GM18499 (cell line): Measurements from ENCODE around the gene SH3RF3.

Experiments used
- ATAC-seq: cut with Tn5 transposase; IDR thresholded peaks from one replicate; pipeline ENCODE4 v1.9.1; 2021; ENCODE audit warnings: moderate number of reproducible peaks; ENCODE audit not compliant: insufficient read depth, unreplicated experiment

The SH3RF3 gene

DNA sequence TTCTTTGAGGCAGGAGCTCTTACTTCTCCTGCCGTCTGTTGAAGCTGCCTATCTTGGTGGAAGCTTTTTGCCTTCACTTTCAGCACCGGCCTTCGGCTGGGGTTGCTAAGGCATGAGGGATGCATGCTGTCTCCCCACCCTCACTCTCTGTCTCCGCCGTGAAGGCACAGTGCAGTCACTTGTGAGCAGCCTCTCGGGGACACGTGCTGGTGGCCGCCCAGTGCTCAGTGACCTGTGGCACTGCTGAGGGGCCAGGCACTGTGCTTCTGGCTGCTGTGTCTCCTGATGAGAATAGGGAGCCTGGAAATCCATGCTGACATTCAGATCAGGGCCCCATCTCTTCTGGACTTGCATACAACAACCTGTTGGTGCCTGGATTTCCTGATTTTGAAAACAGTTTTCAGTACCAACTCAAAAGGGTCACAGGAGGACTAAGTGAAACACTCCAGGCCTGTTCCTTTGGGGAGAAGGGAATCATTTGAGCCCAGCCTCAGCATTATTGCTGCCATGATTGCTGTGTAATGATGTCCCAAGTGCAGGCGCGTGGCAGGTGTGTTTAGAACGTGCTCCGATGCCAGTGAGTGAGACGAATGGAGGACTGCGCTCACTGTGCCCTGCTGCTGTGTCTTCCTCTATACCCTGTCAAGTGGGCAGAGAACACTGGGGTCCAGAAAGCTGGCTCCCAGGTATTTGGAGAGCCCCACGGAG is 266.6 kb downstream of the SH3RF3 start:
- no peak for ATAC-seq

DNA sequence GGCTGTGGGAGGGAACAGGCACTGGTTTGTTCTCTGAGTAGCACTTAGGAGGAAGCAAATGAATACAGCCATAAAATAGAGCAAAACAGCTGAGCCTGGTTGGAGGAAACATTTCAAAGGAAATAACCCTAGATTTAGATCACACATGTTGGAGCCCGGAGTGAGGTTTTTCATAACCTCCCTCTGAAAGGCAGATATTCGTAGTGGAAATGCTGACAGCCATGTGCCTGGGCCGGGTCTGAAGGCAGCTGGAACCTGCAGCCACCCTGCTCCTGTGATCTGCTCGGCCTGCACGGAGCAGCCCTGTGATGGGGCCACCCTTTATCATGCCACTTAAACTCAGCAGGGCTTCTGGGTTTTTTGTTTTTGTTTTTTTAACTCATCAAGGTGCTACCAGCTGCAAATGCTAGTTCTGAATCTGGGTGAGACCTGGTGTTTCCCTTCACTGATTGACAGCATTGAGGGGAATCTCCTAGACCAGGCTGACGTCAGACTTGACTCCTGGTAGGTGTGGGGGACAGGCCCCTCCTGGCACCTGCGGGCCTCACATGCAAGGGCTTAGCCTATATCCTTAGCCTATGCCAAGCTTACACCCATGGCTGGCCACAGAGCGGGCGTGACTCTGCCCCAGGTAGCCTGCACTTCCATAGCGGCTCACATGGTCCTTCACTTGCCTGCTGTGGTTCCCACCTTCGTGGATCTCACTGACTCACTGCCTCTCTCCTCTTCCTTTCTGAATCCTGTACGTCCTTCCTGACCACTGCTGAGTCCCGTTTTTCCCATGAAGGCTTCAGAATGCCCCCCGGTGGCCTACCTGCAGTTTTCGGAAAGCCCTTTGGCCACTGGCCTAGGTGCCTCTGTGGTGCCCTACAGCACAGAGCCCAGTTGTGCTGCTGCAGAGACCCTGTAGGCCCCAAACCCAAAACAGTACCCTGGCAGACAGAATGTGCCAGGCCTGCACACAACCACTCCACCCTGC is 267.5 kb downstream of the SH3RF3 start:
- ATAC-seq, result no peak

DNA sequence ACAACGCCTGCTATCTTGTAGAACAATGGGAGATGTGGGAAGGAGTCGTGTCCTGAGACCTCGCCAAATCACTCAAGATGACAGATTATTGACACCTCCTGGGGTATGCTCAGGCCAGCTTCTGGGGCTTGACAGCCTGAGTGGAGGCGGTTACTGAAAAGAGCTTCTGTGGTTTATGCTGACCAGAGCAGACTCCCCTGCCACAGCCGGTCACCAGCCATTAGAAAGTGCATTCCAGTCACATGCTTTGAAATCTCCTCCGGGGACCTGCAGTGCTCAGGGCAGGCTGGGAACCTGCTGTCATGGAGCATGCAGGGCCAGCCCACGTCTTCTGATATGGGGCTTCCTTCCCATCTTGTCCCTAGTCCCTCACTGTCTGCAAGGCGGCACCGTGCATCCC is 268.9 kb downstream of the SH3RF3 start:
- ATAC-seq, result no peak

DNA sequence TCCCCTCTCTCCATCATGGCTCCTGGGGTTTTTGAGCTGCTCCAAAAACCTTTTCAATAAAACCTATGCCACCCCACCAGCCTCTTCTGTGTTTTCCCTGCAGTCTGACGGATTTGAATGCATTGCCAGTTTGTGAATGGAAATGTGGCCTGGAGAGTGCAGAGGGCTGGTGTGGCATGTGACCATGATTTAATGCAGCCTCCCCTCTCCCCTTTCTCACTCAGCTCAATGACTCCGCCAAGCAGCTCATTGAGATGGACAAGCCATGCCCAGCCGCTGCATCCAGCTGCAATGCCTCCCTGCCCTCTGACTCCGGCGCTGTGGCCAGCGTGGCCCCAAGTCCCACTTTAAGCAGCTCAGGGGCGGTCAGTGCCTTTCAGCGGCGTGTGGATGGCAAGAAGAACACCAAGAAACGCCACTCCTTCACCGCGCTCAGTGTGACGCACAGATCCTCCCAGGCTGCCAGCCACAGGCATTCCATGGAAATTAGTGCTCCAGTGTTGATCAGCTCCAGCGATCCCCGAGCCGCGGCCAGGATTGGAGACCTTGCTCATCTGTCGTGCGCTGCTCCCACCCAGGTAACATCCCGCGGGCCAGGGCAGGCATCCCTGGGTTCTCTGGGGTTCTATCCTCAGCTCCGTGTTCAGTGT is 269.5 kb downstream of the SH3RF3 start:
- ATAC-seq, result no peak

DNA sequence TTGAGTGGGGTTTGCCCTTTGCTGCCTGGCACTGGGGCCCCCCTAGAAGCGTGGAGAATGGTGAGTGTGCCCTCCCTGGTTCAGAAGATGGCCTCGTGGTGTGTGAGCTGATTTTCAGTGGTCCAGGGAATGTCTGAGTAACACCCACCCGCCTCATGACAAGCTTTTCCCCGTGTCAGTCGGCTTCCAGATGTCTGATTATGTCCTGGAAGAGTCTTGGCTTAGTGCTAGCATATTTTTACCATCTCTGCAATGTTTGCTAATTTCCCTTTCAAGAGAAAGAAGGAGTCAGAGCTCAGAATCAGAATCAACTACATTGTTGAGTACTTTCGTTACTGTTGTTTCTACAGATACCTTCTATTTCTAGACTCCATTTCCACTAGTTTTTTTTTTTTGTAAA is 270.1 kb downstream of the SH3RF3 start:
- ATAC-seq, result no peak

DNA sequence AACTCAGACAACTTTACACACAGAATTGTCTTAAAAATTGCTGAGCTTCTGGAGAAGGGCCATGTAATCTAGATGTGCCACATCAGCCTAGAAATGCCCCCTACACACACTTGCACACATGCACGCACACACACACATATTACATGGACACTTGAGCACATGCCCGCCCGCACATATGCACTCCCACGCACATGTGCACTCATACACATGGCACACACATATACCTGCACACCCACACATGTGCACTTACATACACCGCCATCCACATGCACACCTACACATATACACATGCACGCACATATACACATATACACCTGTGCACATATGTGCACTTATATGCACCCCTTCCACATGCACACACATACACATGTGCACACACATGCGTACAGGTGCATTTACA is 271.1 kb downstream of the SH3RF3 start:
- no peak for ATAC-seq

DNA sequence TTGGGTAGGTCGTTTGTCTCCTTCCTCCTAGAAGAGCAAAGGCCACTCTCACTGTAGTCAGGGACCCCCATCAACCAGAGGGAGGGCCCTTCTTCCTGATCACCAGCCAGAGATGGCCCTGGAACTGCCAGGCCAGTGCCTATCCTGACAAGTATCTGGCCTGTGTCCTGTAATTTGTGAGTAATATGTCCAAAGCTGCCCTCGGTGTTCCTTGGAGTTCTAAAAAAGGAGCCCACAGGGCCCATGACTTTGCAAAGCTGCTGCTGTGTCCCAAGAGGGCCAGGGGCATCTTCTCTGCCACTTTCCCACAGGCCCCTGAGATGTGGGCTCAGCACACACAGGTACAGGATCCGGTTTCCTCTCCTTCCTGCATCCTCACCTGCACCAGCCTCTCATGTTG is 272.4 kb downstream of the SH3RF3 start:
- no peak for ATAC-seq

DNA sequence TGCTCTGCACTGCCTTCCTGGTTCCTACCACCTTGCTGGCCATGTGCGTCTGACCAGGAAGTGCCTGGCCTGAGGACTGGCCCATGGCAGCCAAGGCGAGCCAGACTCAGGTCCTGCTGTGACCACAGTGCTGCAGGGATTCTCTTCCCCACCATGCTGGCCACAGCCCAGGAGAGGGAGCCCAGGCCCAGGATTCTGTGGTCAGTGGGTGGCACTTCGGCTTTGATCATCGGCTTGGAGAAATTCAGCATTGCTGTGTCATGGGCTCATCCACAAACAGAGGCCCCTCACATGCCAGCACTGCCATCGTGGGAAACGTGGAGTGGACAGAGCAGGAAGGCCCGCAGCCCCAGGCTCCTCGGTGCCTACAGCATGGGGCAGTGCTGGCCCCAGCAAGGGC is 273.2 kb downstream of the SH3RF3 start:
- ATAC-seq, result no peak

DNA sequence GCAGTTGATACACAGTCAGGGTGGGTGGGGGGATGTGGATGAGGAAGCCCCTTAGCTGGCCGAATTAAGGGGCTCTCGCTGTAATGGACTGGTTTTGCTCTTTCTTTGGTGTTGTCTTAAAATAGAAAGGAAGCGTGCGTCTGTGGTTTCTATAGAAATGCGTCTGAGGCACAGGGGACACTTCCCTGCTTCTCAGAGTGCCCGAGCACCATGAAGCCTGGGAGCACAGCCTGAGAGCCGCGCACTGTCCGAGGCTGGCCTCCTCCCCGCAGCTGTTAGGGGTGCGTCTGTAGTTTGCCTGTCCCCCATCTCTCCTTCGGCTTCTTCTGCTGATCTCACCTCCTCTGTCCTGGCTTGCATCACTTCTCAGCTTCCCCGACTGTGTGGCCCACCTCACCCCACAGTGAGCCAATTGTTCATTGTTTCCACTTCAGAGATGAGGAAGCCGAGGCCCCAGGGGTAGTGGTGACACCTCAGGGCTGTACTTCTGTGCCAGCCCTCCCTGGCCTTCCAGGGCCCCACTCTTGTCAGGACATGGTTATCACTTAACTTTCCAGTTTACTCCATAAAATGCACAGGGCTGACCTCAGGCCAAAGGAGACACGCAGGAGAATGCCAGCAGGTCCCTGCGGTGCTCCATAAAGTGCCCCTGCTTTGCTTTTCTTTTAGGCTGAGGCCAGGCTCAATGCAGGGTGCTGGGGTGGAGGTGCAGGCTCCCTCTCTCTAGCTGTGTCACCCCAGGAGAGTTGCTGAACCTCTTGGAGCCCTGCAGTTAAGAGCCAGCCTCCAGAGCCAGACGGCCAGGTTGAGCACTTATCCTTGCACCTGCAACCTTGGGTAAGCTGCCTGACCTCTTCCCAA is 274.2 kb downstream of the SH3RF3 start:
- no peak for ATAC-seq

DNA sequence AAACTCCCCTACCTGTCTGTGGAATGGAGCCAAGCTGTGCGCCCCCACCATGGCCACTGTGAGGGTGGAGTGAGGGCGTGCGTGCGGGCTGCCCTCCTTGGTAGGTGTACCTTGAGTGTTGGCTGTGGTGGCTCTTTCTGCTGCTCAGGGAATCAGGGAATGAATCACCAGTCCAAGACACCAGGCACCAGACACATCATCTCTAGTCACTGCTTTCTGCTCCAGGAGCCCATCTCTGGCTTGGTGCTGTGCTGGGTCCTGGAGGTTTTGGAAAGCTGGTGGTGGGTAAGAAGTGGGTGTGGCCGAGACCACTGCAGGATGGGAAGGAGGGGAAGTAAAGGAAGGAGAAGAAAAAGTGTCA is 274.8 kb downstream of the SH3RF3 start:
- no peak for ATAC-seq

DNA sequence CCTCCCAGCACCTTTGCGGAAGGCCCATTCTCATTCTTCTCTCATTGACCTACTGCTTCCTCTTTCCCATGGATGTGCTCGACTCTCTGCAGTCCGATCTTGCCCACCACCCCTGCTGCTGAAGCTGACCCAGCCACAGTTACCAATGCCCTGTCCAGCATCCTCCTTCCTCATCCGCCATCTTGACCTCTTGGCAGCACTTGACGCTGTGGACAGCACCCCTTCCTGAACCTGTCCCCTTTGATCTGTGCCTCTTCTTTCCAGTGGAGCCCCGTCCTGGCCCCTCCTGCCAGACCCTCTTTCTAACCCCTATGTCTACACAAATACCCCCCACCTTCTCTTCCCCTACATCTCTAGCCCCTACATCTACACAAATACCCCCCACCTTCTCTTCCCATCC is 275.7 kb downstream of the SH3RF3 start:
- ATAC-seq, result no peak

DNA sequence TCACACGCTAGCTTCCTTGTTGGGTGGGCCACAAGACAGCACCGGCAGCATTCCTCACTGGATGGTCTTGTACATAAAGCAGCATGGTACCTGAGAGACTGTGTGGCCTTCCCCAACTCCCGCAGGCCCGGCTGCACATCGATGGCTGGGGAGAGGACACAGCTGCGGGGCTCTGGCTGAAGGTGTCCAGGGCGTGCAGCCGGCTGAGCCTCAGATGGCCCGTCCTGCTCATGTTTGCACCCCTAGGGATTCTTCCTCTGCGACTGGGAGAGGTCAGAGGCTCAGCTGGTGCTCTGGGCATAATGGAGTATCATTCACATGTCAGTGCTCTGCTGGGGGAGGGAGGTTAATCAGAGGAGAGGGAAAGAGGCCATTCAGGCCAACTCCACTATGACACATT is 276.9 kb downstream of the SH3RF3 start:
- no peak for ATAC-seq

DNA sequence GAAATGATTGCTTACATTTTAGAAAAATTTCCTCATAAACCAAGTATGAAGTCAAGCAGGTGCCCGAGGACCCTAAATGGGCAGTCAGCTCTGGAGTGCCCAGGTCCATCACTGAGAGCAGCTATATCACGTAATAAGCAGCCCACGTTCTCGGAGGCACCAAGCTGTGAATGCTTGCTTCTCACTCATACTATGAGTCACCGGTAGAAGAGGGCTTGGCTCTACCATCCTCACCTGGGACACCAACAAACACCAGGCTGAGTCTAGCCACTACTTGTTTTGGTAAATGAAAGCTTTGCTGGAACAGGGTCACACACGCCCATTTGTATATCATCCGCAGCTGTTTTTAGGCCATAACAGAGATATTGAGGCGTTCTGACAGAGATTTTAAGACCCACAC is 277.3 kb downstream of the SH3RF3 start:
- no peak for ATAC-seq

DNA sequence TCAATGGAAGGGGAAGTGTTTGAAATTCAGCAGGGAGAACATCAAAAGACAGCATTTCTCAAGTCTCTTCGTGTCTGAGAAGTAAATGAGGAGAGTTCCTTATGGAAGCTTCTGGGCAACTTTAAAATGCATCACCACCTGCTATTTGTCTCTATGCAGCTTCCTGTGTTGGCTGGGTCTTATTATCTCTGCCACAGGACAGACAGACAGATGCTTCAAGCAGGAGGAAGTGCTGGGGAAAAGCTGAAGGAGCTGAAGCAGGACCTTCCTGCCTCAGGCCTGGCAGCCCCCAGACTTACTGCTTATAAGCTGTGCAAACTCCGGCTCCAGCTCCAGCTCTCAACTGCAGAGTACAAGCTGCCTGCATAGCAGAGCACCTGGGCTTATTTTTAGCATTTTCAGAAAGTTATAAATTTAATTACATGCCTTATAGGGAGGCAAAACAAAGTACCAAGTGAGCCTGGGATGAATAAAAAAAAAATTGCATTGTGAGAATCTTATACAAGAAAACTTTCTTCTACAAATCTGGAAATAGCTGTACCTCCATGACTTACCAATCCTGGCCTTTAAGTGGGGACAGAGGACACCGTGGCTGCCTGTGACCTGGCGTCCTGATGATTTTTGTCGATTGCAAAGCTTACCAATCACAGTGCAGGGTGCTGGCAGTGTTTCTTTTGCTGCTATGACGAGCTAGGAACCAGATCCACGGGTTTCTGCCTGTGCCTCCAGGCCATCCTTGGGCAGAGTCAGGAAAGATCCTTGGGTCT is 278.5 kb downstream of the SH3RF3 start:
- ATAC-seq, result no peak

DNA sequence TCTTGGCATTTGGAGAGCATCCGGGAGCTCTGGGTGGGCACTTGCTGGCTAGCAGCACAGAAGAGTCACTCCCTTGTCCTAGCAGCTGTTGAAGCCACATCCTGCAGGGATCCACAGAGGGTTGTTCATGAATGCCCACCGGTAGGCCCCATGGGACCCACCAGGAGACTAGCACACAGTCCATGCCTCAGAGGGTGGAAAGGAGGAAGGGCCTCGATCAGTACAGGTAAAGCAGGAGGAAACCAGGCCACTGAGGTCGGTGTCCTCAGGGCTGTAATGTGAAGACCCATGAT is 279.0 kb downstream of the SH3RF3 start:
- ATAC-seq, result no peak

DNA sequence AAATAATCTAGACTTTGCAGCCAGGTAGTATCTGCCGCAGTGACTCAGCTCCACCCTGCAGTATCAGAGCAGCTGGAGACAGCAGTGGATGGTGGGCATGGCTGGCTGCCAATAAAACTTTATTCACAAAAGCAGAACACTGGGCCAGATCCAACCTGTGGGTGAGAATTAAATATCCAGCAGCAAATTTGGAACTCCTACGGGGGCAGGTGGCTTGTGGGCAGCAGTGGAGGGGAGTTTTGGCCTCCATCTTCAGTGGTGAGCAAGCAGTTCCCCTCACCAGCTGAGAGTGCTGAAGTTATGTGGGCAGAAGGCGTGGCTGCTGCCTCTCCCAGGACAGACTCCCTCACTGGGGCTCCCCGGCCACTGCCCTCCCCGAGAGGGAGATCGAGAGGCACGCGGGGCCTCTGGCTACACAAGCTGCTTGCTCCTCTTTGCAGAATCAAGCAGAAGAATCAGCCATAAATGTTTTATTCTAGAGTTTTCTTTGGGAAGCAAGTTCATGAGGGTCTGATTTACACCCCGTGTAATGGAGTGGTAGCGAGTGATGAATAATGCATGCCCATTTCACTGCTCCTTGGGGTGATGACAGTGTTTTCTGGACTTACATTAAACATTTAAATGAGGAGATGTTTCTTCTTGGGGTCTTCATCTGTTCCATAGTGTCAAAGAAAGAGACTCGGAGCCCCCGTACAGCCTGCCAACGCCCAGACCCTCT is 280.5 kb downstream of the SH3RF3 start:
- ATAC-seq, result no peak

DNA sequence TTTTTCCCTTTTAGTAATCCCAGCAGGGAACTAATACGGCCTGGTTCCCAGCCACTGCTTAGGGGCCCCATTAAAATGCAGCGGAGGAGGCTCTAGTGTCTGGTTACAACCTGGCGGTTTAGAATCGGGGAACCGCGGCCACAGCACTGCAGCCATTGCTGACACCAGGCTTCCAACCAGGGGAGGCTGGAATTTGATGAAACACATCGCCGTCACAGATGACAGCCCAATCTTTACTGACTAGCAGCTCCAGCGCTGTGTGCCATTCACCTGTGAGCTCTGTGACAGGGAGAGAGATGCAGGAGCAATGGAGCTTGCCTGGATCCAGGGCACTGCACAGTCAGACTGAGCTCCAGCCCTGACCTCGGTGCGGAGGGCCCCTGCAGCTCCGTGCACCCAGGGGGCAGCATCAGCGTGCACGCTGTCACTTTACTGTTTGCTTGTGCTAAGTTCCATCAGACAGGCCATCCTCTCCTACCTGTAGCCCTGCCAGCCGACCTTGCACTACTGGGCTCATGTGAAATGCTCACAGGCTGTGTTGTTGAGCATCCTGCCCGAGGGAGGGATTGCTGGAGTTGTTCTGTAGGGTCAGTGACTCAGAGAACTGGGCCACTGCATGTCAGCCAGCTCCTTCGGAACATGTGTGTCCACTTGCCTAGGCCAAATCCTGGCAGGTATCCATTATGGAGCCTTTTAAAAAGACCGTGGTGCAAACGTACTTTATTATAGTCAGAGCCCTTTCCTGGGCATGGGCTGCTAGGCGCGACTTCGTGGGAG is 281.2 kb downstream of the SH3RF3 start:
- ATAC-seq, result no peak

DNA sequence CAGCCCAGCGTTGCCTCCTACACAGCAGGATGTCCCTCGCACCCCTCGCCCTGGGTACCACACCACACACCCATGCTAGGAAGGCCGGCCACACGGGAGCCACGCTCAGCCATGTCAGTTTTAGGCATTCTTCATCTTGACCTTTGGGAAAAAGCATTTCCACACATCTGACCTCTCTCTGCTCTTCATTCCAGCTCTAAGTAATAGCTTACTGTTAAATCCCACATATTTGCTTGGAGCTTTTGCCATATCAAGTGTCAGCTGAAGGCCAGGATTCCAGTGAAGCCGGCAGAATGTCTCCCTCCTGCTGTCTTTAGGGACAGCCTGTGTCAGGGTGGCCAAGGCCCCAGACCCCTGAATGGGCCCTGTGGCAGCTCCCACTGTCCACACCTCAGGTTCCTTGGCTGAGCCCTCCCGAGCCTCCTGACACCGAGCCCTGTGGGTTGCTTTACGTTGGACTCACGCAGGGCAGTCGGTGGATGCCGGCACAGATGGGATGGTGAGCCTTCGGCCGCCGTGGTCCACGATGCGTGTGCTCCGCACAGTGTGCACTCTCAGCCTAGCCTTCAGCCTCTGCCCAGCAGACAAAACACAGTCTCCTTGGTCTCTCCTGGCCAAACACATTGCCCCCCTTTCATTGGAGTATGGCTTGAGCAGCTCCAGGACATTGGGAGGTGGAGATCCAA is 282.8 kb downstream of the SH3RF3 start:
- no peak for ATAC-seq
